ENCODE results near the gene KLHL2. TPM values are rescaled to one million over a fixed set of nuclear protein-coding genes. Genes with fewer than 3 reads are reported as not detected.

KLHL2 gene
- total and polyA plus RNA-seq, 2 of the 13 experiments (the other 11 are each of a cell fraction or from before 2014, with no cell fraction given) = 9.2 to 17.6 TPM

- DNase-seq (ENCODE audit: low spot score) = no peak
- no peak overlapping the region; the same call in 1 of the 2 replicates for H3K4me2 ChIP-seq (ENCODE audit: low read depth, low read length)
- no peaks in the 10 kb centered on the region for H4K20me1 ChIP-seq (ENCODE audit: insufficient read depth, low read length)
- no peak for FAIRE-seq
- BruUV-seq (replicated peaks) = no TSS peak
- TF ChIP-seq NFAT5 (CRISPR knock-in tag; IDR thresholded peaks at IDR 0.05) (no peak), ZNF260 (CRISPR knock-in tag; IDR thresholded peaks at IDR 0.05; ENCODE audit: borderline replicate concordance, low read depth) (no peak), SKI (IDR thresholded peaks at IDR 0.05; ENCODE audit: partially characterized antibody) (no peak), SMAD1 (CRISPR knock-in tag; IDR thresholded peaks at IDR 0.05; ENCODE audit: borderline replicate concordance, low read depth) (no peak), ZNF772 (CRISPR knock-in tag; IDR thresholded peaks at IDR 0.05) (no peak), ZNF878 (CRISPR knock-in tag; IDR thresholded peaks at IDR 0.05) (no peak)
- TF ChIP-seq, protein P1, sequence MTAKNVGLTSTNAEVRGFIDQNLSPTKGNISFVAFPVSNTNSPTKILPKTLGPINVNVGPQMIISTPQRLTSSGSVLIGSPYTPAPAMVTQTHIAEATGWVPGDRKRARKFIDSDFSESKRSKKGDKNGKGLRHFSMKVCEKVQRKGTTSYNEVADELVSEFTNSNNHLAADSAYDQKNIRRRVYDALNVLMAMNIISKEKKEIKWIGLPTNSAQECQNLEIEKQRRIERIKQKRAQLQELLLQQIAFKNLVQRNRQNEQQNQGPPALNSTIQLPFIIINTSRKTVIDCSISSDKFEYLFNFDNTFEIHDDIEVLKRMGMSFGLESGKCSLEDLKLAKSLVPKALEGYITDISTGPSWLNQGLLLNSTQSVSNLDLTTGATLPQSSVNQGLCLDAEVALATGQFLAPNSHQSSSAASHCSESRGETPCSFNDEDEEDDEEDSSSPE (CRISPR knock-in tag; IDR thresholded peaks at IDR 0.05) = no peak
- 96% methylated on average over 1 of the region's 1 CpG for WGBS (ENCODE audit: low lambda C conversion rate)
- no peak overlapping the region for H2AFZ ChIP-seq (ENCODE audit: low read length)
- H3K36me3 ChIP-seq (replicated peaks in 1 of 2; ENCODE audit: control insufficient read depth in 1 of 2, insufficient read depth in 2 of 2, low read length in 2 of 2) = no peaks in the 10 kb centered on the region
- H3K9ac ChIP-seq (ENCODE audit: insufficient read depth, low read depth, low read length) = no peak overlapping the region
- POLR2A ChIA-PET = interaction anchor here (1.2 to 6.9 kb wide), 2 partner anchors 11 to 41 kb away, joined by 3 to 43 read pairs; partner anchors contain the start of genes CPE and MSMO1
- peak overlapping the region; percentile 67 for H3K27ac ChIP-seq (ENCODE audit: extremely low read length, insufficient read depth, low read length)
- H3K4me1 ChIP-seq (ENCODE audit: insufficient read depth, low read length) = peaks cover 85% of the 10 kb centered on the region
- no peaks in the 10 kb centered on the region for H3K79me2 ChIP-seq (ENCODE audit: insufficient read depth, low read length)
- H3K4me3 ChIP-seq (replicated peaks in 1 of 3; ENCODE audit: insufficient read depth in 1 of 3, low read depth in 2 of 3, low read length in 3 of 3) = no peak overlapping the region
- H3K27me3 ChIP-seq (ENCODE audit: control insufficient read depth in 1 of 2, insufficient read depth in 2 of 2, low read length in 2 of 2) = no peaks in the 10 kb centered on the region
- H3K9me3 ChIP-seq (ENCODE audit: low read length) = no peaks in the 10 kb centered on the region
- ATAC-seq = no peak
- intact Hi-C loops (cut with micrococcal nuclease; ENCODE audit: unreplicated experiment) (no loop called here), in situ Hi-C loops (cut with HindIII; ENCODE audit: extremely low pct_ligation_motif_present, low pct_unique_long_range_greater_than_20kb) (no loop called here)
- CTCF ChIA-PET (ENCODE audit: low intra/inter-chr PET ratio, low total read pairs) = no interaction called here
Measured at GRCh38 chr4:165368114-165368513, 160.8 kb downstream of the KLHL2 start.
